ENCODE results near the gene CAMK1D. TPM values are rescaled to one million over a fixed set of nuclear protein-coding genes. Genes with fewer than 3 reads are reported as not detected.

The CAMK1D gene
- total and polyA plus RNA-seq, 10 of the 15 experiments (the other 5 are each of a cell fraction or from before 2014, with no cell fraction given): 2.1 to 35.5 (median 14.7) TPM

- Histone ChIP-seq H4K20me1 (ENCODE audit: control insufficient read depth, insufficient read depth) (no peaks in the 10 kb centered on the region), H3K79me2 (ENCODE audit: control insufficient read depth, insufficient read depth, low read length) (no peaks in the 10 kb centered on the region; the same call in 1 of the 2 replicates), H3K4me2 (ENCODE audit: control insufficient read depth, insufficient read depth) (peak overlapping the region; percentile 40), H3K4me3 (no peak overlapping the region; the same call in 1 of the 2 replicates), H3K27me3 (replicated peaks in 1 of 2; ENCODE audit: control insufficient read depth in 2 of 2, insufficient read depth in 2 of 2, low read length in 1 of 2) (no peaks in the 10 kb centered on the region), H3K36me3 (ENCODE audit: control insufficient read depth in 2 of 2, insufficient read depth in 2 of 2, low read length in 1 of 2) (no peaks in the 10 kb centered on the region), H3K27ac (ENCODE audit: control insufficient read depth, insufficient read depth) (peak overlapping the region; percentile 43; the same call in 1 of the 2 replicates), H2AFZ (ENCODE audit: control insufficient read depth, low read depth, low read length) (peak overlapping the region; percentile 36), H3K9ac (ENCODE audit: control insufficient read depth, insufficient read depth, low read length) (0 out of 2 replicates have a peak overlapping the region, but pooled peaks have one; percentile 3), H3K9me3 (replicated peaks; ENCODE audit: control insufficient read depth, insufficient read depth, low read length) (no peaks in the 10 kb centered on the region; the same call in 2 of the 3 replicates), H3K4me1 (ENCODE audit: control insufficient read depth, insufficient read depth, low read length) (peaks cover 3% of the 10 kb centered on the region; the same call in 1 of the 2 replicates)
- in situ Hi-C loops (cut with MboI) (no loop called here), intact Hi-C loops (cut with micrococcal nuclease; ENCODE audit: unreplicated experiment) (no loop called here)
- 21% methylated on average over 15 of the region's 15 CpGs for WGBS (ENCODE audit: insufficient coverage, insufficient replicate concordance, low lambda C conversion rate, missing lambda C conversion rate)
- ATAC-seq (peak; percentile 73), DNase-seq (ENCODE audit: low read depth, low spot score) (peak; percentile 45), FAIRE-seq (no peak)
- ChIA-PET SMC1A (ENCODE audit: uncharacterized antibody, unreplicated experiment) (interaction anchor here (0.8 to 2.4 kb wide), 10 partner anchors 11 to 259 kb away, joined by 3 to 6 read pairs (median 4); no protein-coding TSS in a partner anchor), RAD21 (ENCODE audit: unreplicated experiment) (interaction anchor here (0.8 to 2.5 kb wide), 8 partner anchors 11 to 353 kb away, joined by 3 to 7 read pairs (median 4); no protein-coding TSS in a partner anchor), CTCF (interaction anchor here (0.6 to 1.9 kb wide), 5 partner anchors 12 to 402 kb away, joined by 3 to 5 read pairs (median 3); no protein-coding TSS in a partner anchor), POLR2A (interaction anchor here (1.2 kb wide), 1 partner anchor 54 kb away, joined by 3 read pairs; no protein-coding TSS in a partner anchor)
- BruUV-seq (replicated peaks): TSS peak; percentile 49
- no peak for TF ChIP-seq POLR2AphosphoS2 (IDR thresholded peaks at IDR 0.05; ENCODE audit: low read depth, low read length)
- peak; percentile 95 to 96 for TF ChIP-seq IKZF2 (IDR thresholded peaks at IDR 0.05)
- TF ChIP-seq NBN (IDR thresholded peaks at IDR 0.05): peak; percentile 63; the same call in 1 of the 2 replicates
- TF ChIP-seq TARDBP (IDR thresholded peaks at IDR 0.05; ENCODE audit: borderline replicate concordance): no peak
- peak; percentile 57 to 83; a peak in 3 of 4 replicates for TF ChIP-seq EP300 (IDR thresholded peaks at IDR 0.05; ENCODE audit: borderline replicate concordance in 1 of 2, control insufficient read depth in 1 of 2, low read depth in 2 of 2, low read length in 2 of 2)
- 0 out of 2 replicates have a peak, but pooled peaks have one; percentile 39 for TF ChIP-seq FOXM1 (IDR thresholded peaks at IDR 0.05; ENCODE audit: low read depth, low read length)
- TF ChIP-seq EED (IDR thresholded peaks at IDR 0.05; ENCODE audit: low read depth): peak; percentile 87
- peak; percentile 60 for TF ChIP-seq RELA (IDR thresholded peaks at IDR 0.05; ENCODE audit: borderline replicate concordance, partially characterized antibody)
- no peak for TF ChIP-seq TBL1XR1 (IDR thresholded peaks at IDR 0.05; ENCODE audit: low read depth, low read length)
- peak; percentile 71 for TF ChIP-seq CREB1 (IDR thresholded peaks at IDR 0.05; ENCODE audit: low read depth)
- TF ChIP-seq NFIC (IDR thresholded peaks at IDR 0.05; ENCODE audit: low read depth, low read length): peak; percentile 78
- TF ChIP-seq JUNB (IDR thresholded peaks at IDR 0.05): peak; percentile 92
- peak; percentile 56 for TF ChIP-seq RUNX3 (IDR thresholded peaks at IDR 0.05; ENCODE audit: low read length)
- TF ChIP-seq HDAC6 (IDR thresholded peaks at IDR 0.05; ENCODE audit: unreplicated experiment): no peak
- no peak for TF ChIP-seq ZNF622 (IDR thresholded peaks at IDR 0.05)
- peak; percentile 85 for TF ChIP-seq IKZF1 (conservative IDR thresholded peaks at IDR 0.05)
- TF ChIP-seq SUPT20H (IDR thresholded peaks at IDR 0.05; ENCODE audit: borderline replicate concordance, control insufficient read depth, low read depth, low read length): no peak
- no peak for TF ChIP-seq MTA3 (IDR thresholded peaks at IDR 0.05; ENCODE audit: borderline replicate concordance, low read length)
- peak; percentile 33; the same call in 1 of the 3 replicates for TF ChIP-seq POU2F2 (IDR thresholded peaks at IDR 0.05; ENCODE audit: borderline replicate concordance, low read depth, low read length)
- TF ChIP-seq MEF2A (IDR thresholded peaks at IDR 0.05; ENCODE audit: insufficient read depth, low read depth, low read length): 0 out of 2 replicates have a peak, but pooled peaks have one; percentile 25
- TF ChIP-seq, protein P1, sequence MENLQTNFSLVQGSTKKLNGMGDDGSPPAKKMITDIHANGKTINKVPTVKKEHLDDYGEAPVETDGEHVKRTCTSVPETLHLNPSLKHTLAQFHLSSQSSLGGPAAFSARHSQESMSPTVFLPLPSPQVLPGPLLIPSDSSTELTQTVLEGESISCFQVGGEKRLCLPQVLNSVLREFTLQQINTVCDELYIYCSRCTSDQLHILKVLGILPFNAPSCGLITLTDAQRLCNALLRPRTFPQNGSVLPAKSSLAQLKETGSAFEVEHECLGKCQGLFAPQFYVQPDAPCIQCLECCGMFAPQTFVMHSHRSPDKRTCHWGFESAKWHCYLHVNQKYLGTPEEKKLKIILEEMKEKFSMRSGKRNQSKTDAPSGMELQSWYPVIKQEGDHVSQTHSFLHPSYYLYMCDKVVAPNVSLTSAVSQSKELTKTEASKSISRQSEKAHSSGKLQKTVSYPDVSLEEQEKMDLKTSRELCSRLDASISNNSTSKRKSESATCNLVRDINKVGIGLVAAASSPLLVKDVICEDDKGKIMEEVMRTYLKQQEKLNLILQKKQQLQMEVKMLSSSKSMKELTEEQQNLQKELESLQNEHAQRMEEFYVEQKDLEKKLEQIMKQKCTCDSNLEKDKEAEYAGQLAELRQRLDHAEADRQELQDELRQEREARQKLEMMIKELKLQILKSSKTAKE (IDR thresholded peaks at IDR 0.05; ENCODE audit: low read depth, poor library complexity, severe bottlenecking): peak; percentile 55
- no peak for TF ChIP-seq SIN3A (IDR thresholded peaks at IDR 0.05; ENCODE audit: low read depth, low read length)
Measured at GRCh38 chr10:12617191-12618175, 268.1 kb downstream of the CAMK1D start.

Data from GM12878 (cell line).